Measurements from ENCODE around the gene PPP3CA.

The PPP3CA gene

DNA sequence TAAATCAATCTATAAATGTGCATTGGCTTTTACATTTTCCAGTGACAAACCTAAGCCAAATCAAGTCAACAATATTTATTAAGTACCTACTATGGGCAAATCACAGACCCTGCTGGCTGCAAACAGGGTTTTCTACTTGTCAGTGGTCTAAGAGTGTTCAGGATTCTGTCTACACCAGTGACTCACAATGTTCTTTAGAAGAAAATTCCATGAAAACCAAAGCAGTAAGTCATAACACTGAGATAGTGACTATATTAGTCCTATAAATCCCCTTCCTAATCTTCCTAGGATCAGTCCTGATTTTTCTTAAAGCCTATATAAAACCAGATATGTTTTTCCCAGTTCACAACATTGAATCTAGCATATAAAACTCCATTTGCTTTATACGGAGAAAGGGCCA lies 69.7 kb downstream of the PPP3CA start:
- H3K27ac ChIP-seq (ENCODE audit: low read depth, low read length, poor library complexity, severe bottlenecking): no peak overlapping the region
- H3F3A ChIP-seq (ENCODE audit: insufficient read depth, low read length): no peaks in the 10 kb centered on the region
- peaks cover 37% of the 10 kb centered on the region for H3K4me1 ChIP-seq (ENCODE audit: insufficient read depth, low read length, severe bottlenecking)
- no peak overlapping the region for H3K9ac ChIP-seq (ENCODE audit: low read length)
- no peak overlapping the region for H3K4me2 ChIP-seq (ENCODE audit: low read length)
- no peaks in the 10 kb centered on the region for H3K9me2 ChIP-seq (ENCODE audit: low read depth, low read length)
- H4K20me1 ChIP-seq (ENCODE audit: insufficient read depth, low read length): no peaks in the 10 kb centered on the region
- no peak overlapping the region for H3K4me3 ChIP-seq (ENCODE audit: low read depth, low read length, poor library complexity, severe bottlenecking)
- no peaks in the 10 kb centered on the region for H3K36me3 ChIP-seq (ENCODE audit: insufficient read depth, low read length)
- no peak overlapping the region for H2AFZ ChIP-seq (ENCODE audit: low read length)
- no peak for TF ChIP-seq EZH2 (IDR thresholded peaks at IDR 0.05; ENCODE audit: borderline replicate concordance, low read length)
- TF ChIP-seq, protein P1, sequence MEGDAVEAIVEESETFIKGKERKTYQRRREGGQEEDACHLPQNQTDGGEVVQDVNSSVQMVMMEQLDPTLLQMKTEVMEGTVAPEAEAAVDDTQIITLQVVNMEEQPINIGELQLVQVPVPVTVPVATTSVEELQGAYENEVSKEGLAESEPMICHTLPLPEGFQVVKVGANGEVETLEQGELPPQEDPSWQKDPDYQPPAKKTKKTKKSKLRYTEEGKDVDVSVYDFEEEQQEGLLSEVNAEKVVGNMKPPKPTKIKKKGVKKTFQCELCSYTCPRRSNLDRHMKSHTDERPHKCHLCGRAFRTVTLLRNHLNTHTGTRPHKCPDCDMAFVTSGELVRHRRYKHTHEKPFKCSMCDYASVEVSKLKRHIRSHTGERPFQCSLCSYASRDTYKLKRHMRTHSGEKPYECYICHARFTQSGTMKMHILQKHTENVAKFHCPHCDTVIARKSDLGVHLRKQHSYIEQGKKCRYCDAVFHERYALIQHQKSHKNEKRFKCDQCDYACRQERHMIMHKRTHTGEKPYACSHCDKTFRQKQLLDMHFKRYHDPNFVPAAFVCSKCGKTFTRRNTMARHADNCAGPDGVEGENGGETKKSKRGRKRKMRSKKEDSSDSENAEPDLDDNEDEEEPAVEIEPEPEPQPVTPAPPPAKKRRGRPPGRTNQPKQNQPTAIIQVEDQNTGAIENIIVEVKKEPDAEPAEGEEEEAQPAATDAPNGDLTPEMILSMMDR (IDR thresholded peaks at IDR 0.05; ENCODE audit: low read length): no peak
- no peaks in the 10 kb centered on the region for H3K27me3 ChIP-seq (ENCODE audit: insufficient read depth, low read length)
- H3K9me3 ChIP-seq (ENCODE audit: low read length): no peaks in the 10 kb centered on the region
- H3K79me2 ChIP-seq (ENCODE audit: insufficient read depth, low read length): peaks cover 46% of the 10 kb centered on the region

- no peak overlapping the region for H3K4me3 ChIP-seq (ENCODE audit: low read depth, low read length, poor library complexity, severe bottlenecking)
- no peak for TF ChIP-seq EZH2 (IDR thresholded peaks at IDR 0.05; ENCODE audit: borderline replicate concordance, low read length)
- TF ChIP-seq, protein P1 (IDR thresholded peaks at IDR 0.05; ENCODE audit: low read length): no peak
- H3K9me2 ChIP-seq (ENCODE audit: low read depth, low read length): no peaks in the 10 kb centered on the region
- H3K4me1 ChIP-seq (ENCODE audit: insufficient read depth, low read length, severe bottlenecking): peaks cover 33% of the 10 kb centered on the region
- H3K9ac ChIP-seq (ENCODE audit: low read length): no peak overlapping the region
- H3K36me3 ChIP-seq (ENCODE audit: insufficient read depth, low read length): no peaks in the 10 kb centered on the region
- H4K20me1 ChIP-seq (ENCODE audit: insufficient read depth, low read length): no peaks in the 10 kb centered on the region
- no peak overlapping the region for H3K27ac ChIP-seq (ENCODE audit: low read depth, low read length, poor library complexity, severe bottlenecking)
- H3F3A ChIP-seq (ENCODE audit: insufficient read depth, low read length): no peaks in the 10 kb centered on the region
- H3K27me3 ChIP-seq (ENCODE audit: insufficient read depth, low read length): no peaks in the 10 kb centered on the region
- H3K79me2 ChIP-seq (ENCODE audit: insufficient read depth, low read length): peaks cover 54% of the 10 kb centered on the region
- no peak overlapping the region for H3K4me2 ChIP-seq (ENCODE audit: low read length)
- no peaks in the 10 kb centered on the region for H3K9me3 ChIP-seq (ENCODE audit: low read length)
- H2AFZ ChIP-seq (ENCODE audit: low read length): no peak overlapping the region
Measured at GRCh38 chr4:101276661-101277060, 70.7 kb downstream of the PPP3CA start.

GRCh38 chr4:101274888-101275752 lies 72.2 kb downstream of the PPP3CA start:
- no peak overlapping the region for H3K4me3 ChIP-seq (ENCODE audit: low read depth, low read length, poor library complexity, severe bottlenecking)
- H3K79me2 ChIP-seq (ENCODE audit: insufficient read depth, low read length): peaks cover 68% of the 10 kb centered on the region
- no peaks in the 10 kb centered on the region for H3K9me3 ChIP-seq (ENCODE audit: low read length)
- H3K4me2 ChIP-seq (ENCODE audit: low read length): no peak overlapping the region
- H3K9me2 ChIP-seq (ENCODE audit: low read depth, low read length): no peaks in the 10 kb centered on the region
- H3K36me3 ChIP-seq (ENCODE audit: insufficient read depth, low read length): no peaks in the 10 kb centered on the region
- no peak overlapping the region for H3K9ac ChIP-seq (ENCODE audit: low read length)
- peaks cover 37% of the 10 kb centered on the region for H3K4me1 ChIP-seq (ENCODE audit: insufficient read depth, low read length, severe bottlenecking)
- no peaks in the 10 kb centered on the region for H3K27me3 ChIP-seq (ENCODE audit: insufficient read depth, low read length)
- H3K27ac ChIP-seq (ENCODE audit: low read depth, low read length, poor library complexity, severe bottlenecking): no peak overlapping the region
- no peaks in the 10 kb centered on the region for H3F3A ChIP-seq (ENCODE audit: insufficient read depth, low read length)
- H4K20me1 ChIP-seq (ENCODE audit: insufficient read depth, low read length): no peaks in the 10 kb centered on the region
- TF ChIP-seq, protein P1 (IDR thresholded peaks at IDR 0.05; ENCODE audit: low read length): no peak
- no peak for TF ChIP-seq EZH2 (IDR thresholded peaks at IDR 0.05; ENCODE audit: borderline replicate concordance, low read length)
- no peak overlapping the region for H2AFZ ChIP-seq (ENCODE audit: low read length)
